GM12891 (cell line): Measurements from ENCODE around the gene RPL27.

Source experiments
- POLR2A ChIP-seq: IDR thresholded peaks from 2 replicates; pipeline ENCODE4 v1.6.1; 2011; ENCODE audit warnings: low read depth, low read length, control low read depth
- POLR2AphosphoS5 ChIP-seq: IDR thresholded peaks from 2 replicates; pipeline ENCODE4 v1.6.1; 2011; ENCODE audit warnings: low read depth, low read length, control low read depth
- SPI1 ChIP-seq: IDR thresholded peaks from 2 replicates; pipeline ENCODE4 v1.6.1; 2011; ENCODE audit warnings: low read depth, low read length, control low read depth

- no peak for TF ChIP-seq POLR2A
- TF ChIP-seq POLR2AphosphoS5, result no peak
- TF ChIP-seq SPI1, result no peak
Observed at GRCh38 chr17:43034894-43035293, 36.7 kb downstream of the RPL27 start.
